IMR-90 (cell line): Measurements from ENCODE around the gene FLOT2. TPM values are rescaled to one million over a fixed set of nuclear protein-coding genes. Genes with fewer than 3 reads are reported as not detected.
A peak's percentile ranks its signal among the peaks of the same experiment; 100 is the strongest.

Experiments used
- ATAC-seq: fragments of 200-7000 bp; cut with Tn5 transposase; 2 replicates; pipeline ENCODE4 v1.9.1; 2020; ENCODE audit warnings: low read depth, mild to moderate bottlenecking, moderate library complexity
- BruUV-seq: library from RNA; stranded (reverse); fragments of 400-500 nt; replicated peaks from 2 replicates; lab custom pipeline; 2021; lab: Mats Ljungman, UMichigan
- CTCF ChIA-PET: fragments of 300-600 bp; formaldehyde crosslinking; extraction: SDS; loops from one replicate; lab custom pipeline; 2021; ENCODE audit warnings: antibody characterized with exemption; lab: Yijun Ruan, JAX
- POLR2A ChIA-PET: fragments of 300-600 bp; sonication (Branson Sonifier 250); formaldehyde crosslinking; loops from one replicate; lab custom pipeline; 2022; ENCODE audit warnings: antibody characterized with exemption; ENCODE audit not compliant: unreplicated experiment; lab: Charles Lee
- DNase-seq: peaks from one replicate; pipeline ENCODE4 v3.0.0; 2013
- H2AFZ ChIP-seq: replicated peaks from 2 replicates; pipeline ENCODE3; 2013; ENCODE audit warnings: low read length, mild to moderate bottlenecking; ENCODE audit not compliant: poor library complexity
- H2AK5ac ChIP-seq: 2 replicates; pipeline ENCODE4 v1.6.1; 2013; ENCODE audit warnings: low read depth, low read length, inconsistent platforms
- H2AK9ac ChIP-seq: replicated peaks from 2 replicates; pipeline ENCODE3; 2013; ENCODE audit warnings: mild to moderate bottlenecking, low read depth, low read length, moderate library complexity; ENCODE audit not compliant: poor library complexity
- H2BK120ac ChIP-seq: 2 replicates; pipeline ENCODE4 v1.6.1; 2013; ENCODE audit warnings: low read depth, low read length, inconsistent platforms
- H2BK15ac ChIP-seq: 3 replicates; pipeline ENCODE4 v1.6.1; 2013; ENCODE audit warnings: low read depth, low read length, inconsistent platforms
- H2BK20ac ChIP-seq: 2 replicates; pipeline ENCODE4 v1.6.1; 2013; ENCODE audit warnings: low read depth, mild to moderate bottlenecking, inconsistent platforms, low read length, moderate library complexity
- H2BK5ac ChIP-seq: 2 replicates; pipeline ENCODE4 v1.6.1; 2013; ENCODE audit warnings: mild to moderate bottlenecking, low read depth, low read length, inconsistent platforms; ENCODE audit not compliant: poor library complexity, severe bottlenecking
- H3K14ac ChIP-seq: replicated peaks from 2 replicates; pipeline ENCODE4 v1.6.1; 2013; ENCODE audit warnings: low read depth, low read length, inconsistent platforms
- H3K18ac ChIP-seq: 2 replicates; pipeline ENCODE4 v1.6.1; 2013; ENCODE audit warnings: low read depth, low read length, control low read depth
- H3K23ac ChIP-seq: 2 replicates; pipeline ENCODE4 v1.6.1; 2013; ENCODE audit warnings: low read depth, low read length, inconsistent platforms
- H3K27ac ChIP-seq: 2 replicates; pipeline ENCODE4 v1.5.1; 2013; ENCODE audit warnings: mild to moderate bottlenecking, control low read depth, low read length; ENCODE audit not compliant: insufficient read depth
- H3K27me3 ChIP-seq: 2 replicates; pipeline ENCODE4 v1.6.1; 2013; ENCODE audit warnings: low read length; ENCODE audit not compliant: control insufficient read depth, insufficient read depth
- H3K36me3 ChIP-seq: 2 replicates; pipeline ENCODE4 v1.6.1; 2013; ENCODE audit warnings: low read length, mixed read lengths; ENCODE audit not compliant: control insufficient read depth, insufficient read depth
- H3K4ac ChIP-seq: 2 replicates; pipeline ENCODE4 v1.6.1; 2013; ENCODE audit warnings: low read depth, low read length, inconsistent platforms
- H3K4me1 ChIP-seq: 2 replicates; pipeline ENCODE4 v1.6.1; 2013; ENCODE audit warnings: low read length, mixed read lengths; ENCODE audit not compliant: control insufficient read depth, insufficient read depth
- H3K4me2 ChIP-seq: 2 replicates; pipeline ENCODE4 v1.6.1; 2013; ENCODE audit warnings: low read depth, mild to moderate bottlenecking, control low read depth, low read length, moderate library complexity
- H3K4me3 ChIP-seq: 2 replicates; pipeline ENCODE4 v1.5.1; 2013; ENCODE audit warnings: low read depth, mild to moderate bottlenecking, control low read depth, low read length, moderate library complexity; ENCODE audit not compliant: insufficient read depth
- H3K56ac ChIP-seq: 2 replicates; pipeline ENCODE4 v1.6.1; 2013; ENCODE audit warnings: low read length, inconsistent platforms; ENCODE audit not compliant: insufficient read depth; ENCODE audit errors: extremely low read depth
- H3K79me1 ChIP-seq, 2 experiments: 2 replicates each; pipeline ENCODE4 v1.6.1; 2013; ENCODE audit warnings: low read length in 2 of 2, inconsistent platforms in 1 of 2, low read depth in 1 of 2
- H3K9ac ChIP-seq: 2 replicates; pipeline ENCODE4 v1.6.1; 2013; ENCODE audit warnings: low read depth, low read length, control low read depth
- H3K9me1 ChIP-seq: 2 replicates; pipeline ENCODE4 v1.6.1; 2013; ENCODE audit warnings: low read length, inconsistent platforms; ENCODE audit not compliant: insufficient read depth
- H3K9me3 ChIP-seq: 2 replicates; pipeline ENCODE4 v1.6.1; 2013; ENCODE audit warnings: low read length; ENCODE audit not compliant: control insufficient read depth, insufficient read depth
- H4K20me1 ChIP-seq: 2 replicates; pipeline ENCODE4 v1.6.1; 2013; ENCODE audit warnings: low read length, inconsistent platforms; ENCODE audit not compliant: insufficient read depth
- H4K5ac ChIP-seq: 2 replicates; pipeline ENCODE4 v1.6.1; 2013; ENCODE audit warnings: mild to moderate bottlenecking, low read depth, low read length, control low read depth
- H4K8ac ChIP-seq, 2 experiments: 2 replicates each; pipeline ENCODE4 v1.6.1; 2013; ENCODE audit warnings: low read depth in 2 of 2, low read length in 2 of 2, control low read depth in 1 of 2, inconsistent platforms in 1 of 2
- H4K91ac ChIP-seq: 2 replicates; pipeline ENCODE4 v1.6.1; 2013; ENCODE audit warnings: low read depth, low read length, inconsistent platforms; ENCODE audit not compliant: insufficient read depth
- BHLHE40 ChIP-seq: fragments of 150-350 bp; IDR thresholded peaks from 2 replicates; pipeline ENCODE4 v1.6.1; 2016; ENCODE audit warnings: mild to moderate bottlenecking, low read depth, low read length
- CEBPB ChIP-seq: IDR thresholded peaks from 2 replicates; pipeline ENCODE4 v1.6.1; 2012; ENCODE audit warnings: low read depth, low read length, improper control_type of control experiment
- CHD1 ChIP-seq: IDR thresholded peaks from 2 replicates; pipeline ENCODE4 v1.6.1; 2012; ENCODE audit warnings: low read depth, low read length, improper control_type of control experiment
- CTCF ChIP-seq: conservative IDR thresholded peaks from 2 replicates; pipeline ENCODE4 v1.5.1; 2012; ENCODE audit warnings: mild to moderate bottlenecking, low read depth, low read length, improper control_type of control experiment
- MAFK ChIP-seq: IDR thresholded peaks from 2 replicates; pipeline ENCODE4 v1.6.1; 2012; ENCODE audit warnings: low read depth, low read length, improper control_type of control experiment
- MXI1 ChIP-seq: IDR thresholded peaks from 2 replicates; pipeline ENCODE4 v1.6.1; 2012; ENCODE audit warnings: low read depth, mild to moderate bottlenecking, low read length, moderate library complexity, borderline replicate concordance
- POLR2A ChIP-seq: IDR thresholded peaks from 2 replicates; pipeline ENCODE4 v1.6.1; 2012; ENCODE audit warnings: mild to moderate bottlenecking, low read depth, low read length
- RAD21 ChIP-seq: IDR thresholded peaks from 2 replicates; pipeline ENCODE4 v1.6.1; 2012; ENCODE audit warnings: low read length, improper control_type of control experiment
- RCOR1 ChIP-seq: IDR thresholded peaks from 2 replicates; pipeline ENCODE4 v1.6.1; 2012; ENCODE audit warnings: mild to moderate bottlenecking, low read length, improper control_type of control experiment; ENCODE audit not compliant: insufficient replicate concordance
- RFX5 ChIP-seq: IDR thresholded peaks from 2 replicates; pipeline ENCODE4 v1.8.0; 2012; ENCODE audit warnings: low read depth, mild to moderate bottlenecking, low read length, moderate library complexity
- SMC3 ChIP-seq: fragments of 150-350 bp; IDR thresholded peaks from 2 replicates; pipeline ENCODE4 v1.6.1; 2016; ENCODE audit warnings: low read depth, mild to moderate bottlenecking, antibody characterized with exemption, low read length, moderate library complexity
- WGBS, 2 experiments: methylation state at CpG; one replicate each; pipeline versions ENCODE4 v1.1.5 to v1.1.7; 2013; ENCODE audit warnings: missing lambda C conversion rate in 2 of 2; ENCODE audit not compliant: insufficient read length in 1 of 2; ENCODE audit errors: extremely low coverage in 2 of 2; 5-methylcytosine and 5-hydroxymethylcytosine counted together
- dilution Hi-C: fragments of 300-500 bp; cut with HindIII; formaldehyde crosslinking; loops from one replicate; pipeline ENCODE4 v1.14.3; 2018; ENCODE audit warnings: low sequenced_read_pairs; ENCODE audit not compliant: unreplicated experiment
- in situ Hi-C: fragments of 300-500 bp; cut with MboI; formaldehyde crosslinking; loops from 3 replicates; pipeline ENCODE4 v1.14.3; 2019; ENCODE audit warnings: low sequenced_read_pairs, inconsistent platforms, mixed read lengths
- intact Hi-C: fragments of 100-400 bp; cut with micrococcal nuclease; formaldehyde crosslinking; loops from 2 replicates; pipeline ENCODE4 v1.10.0; 2022
- polyA plus RNA-seq, 3 experiments: library from polyadenylated mRNA; depleted of rRNA; stranded (reverse); fragments of >200 nt; gene quantifications; 2 replicates each; pipeline ENCODE4 v1.2.3, GENCODE V29; 2012; ENCODE audit warnings: low replicate concordance in 1 of 3
- total RNA-seq: library from RNA; depleted of rRNA; stranded (reverse); fragments of >200 nt; gene quantifications from 2 replicates; pipeline ENCODE4 v1.2.3, GENCODE V29; 2012

FLOT2 gene
- total and polyA plus RNA-seq, 2 of the 4 experiments (the other 2 are of a cell fraction), result 19.7 to 67.9 TPM

GRCh38 chr17:28862561-28862960 lies 35.0 kb downstream of the FLOT2 start:
- no peak overlapping the region for H3K4me3 ChIP-seq
- H3K23ac ChIP-seq, result no peak overlapping the region
- H4K5ac ChIP-seq, result no peak overlapping the region
- dilution Hi-C loops, result no loop called here
- H3K27ac ChIP-seq, result no peak overlapping the region
- no TSS peak for BruUV-seq
- peak overlapping the region; percentile 26 for H2AK9ac ChIP-seq
- no peaks in the 10 kb centered on the region for H3K9me3 ChIP-seq
- no peaks in the 10 kb centered on the region for H4K20me1 ChIP-seq
- no peak overlapping the region for H4K91ac ChIP-seq
- no peak overlapping the region for H2BK120ac ChIP-seq
- H3K56ac ChIP-seq, result no peak overlapping the region
- H3K27me3 ChIP-seq, result 0 out of 2 replicates have a peak, but pooled peaks cover 2% of the 10 kb centered on the region
- TF ChIP-seq CEBPB (no peak), CHD1 (no peak), RFX5 (no peak), MXI1 (no peak), RAD21 (no peak), POLR2A (no peak), MAFK (no peak), RCOR1 (no peak), BHLHE40 (no peak), CTCF (no peak), SMC3 (no peak)
- intact Hi-C loops, result no loop called here
- H3K9me1 ChIP-seq, result no peaks in the 10 kb centered on the region
- no peak overlapping the region for H2BK15ac ChIP-seq
- no peak overlapping the region for H2AFZ ChIP-seq
- H2BK20ac ChIP-seq, result no peak overlapping the region
- H3K14ac ChIP-seq, result no peak overlapping the region
- in situ Hi-C loops, result no loop called here
- H4K8ac ChIP-seq, result no peak overlapping the region
- ChIA-PET POLR2A (no interaction called here), CTCF (no interaction called here)
- H2BK5ac ChIP-seq, result no peak overlapping the region
- H3K4me1 ChIP-seq, result no peaks in the 10 kb centered on the region
- DNase-seq, result no peak
- H2AK5ac ChIP-seq, result no peak overlapping the region
- no peak for ATAC-seq
- WGBS, 2 experiments, result 100% methylated on average over 1 of the region's 3 CpGs; no CpG with 5 or more reads in 1 of the 2 experiments
- H3K18ac ChIP-seq, result no peak overlapping the region
- no peak overlapping the region for H3K4ac ChIP-seq
- H3K79me1 ChIP-seq, result no peaks in the 10 kb centered on the region; a peak in 1 of 4 replicates
- H3K36me3 ChIP-seq, result peaks cover 21% of the 10 kb centered on the region
- no peak overlapping the region for H3K4me2 ChIP-seq
- no peak overlapping the region for H3K9ac ChIP-seq
